Uterus (tissue), 2 donors: ENCODE results near the gene CSGALNACT2.

ENCODE experiments used
- POLR2A ChIP-seq, 2 donors: fragments of 450-650 bp; IDR thresholded peaks; one replicate each; pipeline ENCODE4 v1.6.1; 2016; ENCODE audit warnings: antibody characterized with exemption in 2 of 2, mild to moderate bottlenecking in 1 of 2, moderate library complexity in 1 of 2
- TF ChIP-seq, protein P1 (sequence below), 4 experiments: fragments of 200-600 bp in 2 of 4; fragments of 450-650 bp in 2 of 4; sonication (generic) in 2 of 4; IDR thresholded peaks; one replicate each; pipeline ENCODE4 v1.5.1; 2016 to 2019; ENCODE audit warnings: antibody characterized with exemption in 4 of 4, mild to moderate bottlenecking in 2 of 4, moderate library complexity in 1 of 4

DNA sequence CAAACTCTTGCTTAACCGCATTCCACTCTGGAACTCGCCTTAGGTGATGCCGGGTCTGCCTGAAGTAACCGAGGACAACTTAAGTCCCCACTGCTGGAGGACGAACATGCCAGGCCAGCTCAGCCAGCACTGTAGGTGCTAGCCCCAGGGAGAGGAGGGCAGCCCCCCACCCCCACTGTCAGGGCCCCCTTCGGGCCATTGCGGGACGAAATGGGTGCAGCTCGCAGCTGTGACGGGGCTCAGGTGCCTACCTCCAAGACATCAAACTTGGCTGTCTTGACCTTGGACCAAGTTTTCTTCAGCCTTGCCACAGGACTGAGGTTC lies 60.4 kb downstream of the CSGALNACT2 start:
- no peak for TF ChIP-seq POLR2A (IDR thresholded peaks at IDR 0.05)
- TF ChIP-seq, protein P1, sequence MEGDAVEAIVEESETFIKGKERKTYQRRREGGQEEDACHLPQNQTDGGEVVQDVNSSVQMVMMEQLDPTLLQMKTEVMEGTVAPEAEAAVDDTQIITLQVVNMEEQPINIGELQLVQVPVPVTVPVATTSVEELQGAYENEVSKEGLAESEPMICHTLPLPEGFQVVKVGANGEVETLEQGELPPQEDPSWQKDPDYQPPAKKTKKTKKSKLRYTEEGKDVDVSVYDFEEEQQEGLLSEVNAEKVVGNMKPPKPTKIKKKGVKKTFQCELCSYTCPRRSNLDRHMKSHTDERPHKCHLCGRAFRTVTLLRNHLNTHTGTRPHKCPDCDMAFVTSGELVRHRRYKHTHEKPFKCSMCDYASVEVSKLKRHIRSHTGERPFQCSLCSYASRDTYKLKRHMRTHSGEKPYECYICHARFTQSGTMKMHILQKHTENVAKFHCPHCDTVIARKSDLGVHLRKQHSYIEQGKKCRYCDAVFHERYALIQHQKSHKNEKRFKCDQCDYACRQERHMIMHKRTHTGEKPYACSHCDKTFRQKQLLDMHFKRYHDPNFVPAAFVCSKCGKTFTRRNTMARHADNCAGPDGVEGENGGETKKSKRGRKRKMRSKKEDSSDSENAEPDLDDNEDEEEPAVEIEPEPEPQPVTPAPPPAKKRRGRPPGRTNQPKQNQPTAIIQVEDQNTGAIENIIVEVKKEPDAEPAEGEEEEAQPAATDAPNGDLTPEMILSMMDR (IDR thresholded peaks at IDR 0.05), result no peak
